ENCODE measurements around the gene TMPRSS11D.

Gene TMPRSS11D

GRCh38 chr4:67915400-67915966 lies 31.7 kb upstream of the TMPRSS11D start:
- Histone ChIP-seq H3K9ac (no peak overlapping the region), H3K27me3 (no peaks in the 10 kb centered on the region), H3K27ac (no peak overlapping the region), H3K4me1 (no peaks in the 10 kb centered on the region), H3K36me3 (no peaks in the 10 kb centered on the region), H3K4me2 (no peak overlapping the region), H4K20me1 (no peaks in the 10 kb centered on the region), H3K9me3 (replicated peaks in 1 of 11) (no peaks in the 10 kb centered on the region), H3K4me3 (no peak overlapping the region)
- no peak for TF ChIP-seq Cebpa-rat (IDR thresholded peaks at IDR 0.05)

GRCh38 chr4:67912080-67912479 lies 28.3 kb upstream of the TMPRSS11D start:
- TF ChIP-seq Cebpa-rat (IDR thresholded peaks at IDR 0.05): no peak
- Histone ChIP-seq H3K9ac (no peak overlapping the region), H4K20me1 (no peaks in the 10 kb centered on the region), H3K36me3 (no peaks in the 10 kb centered on the region), H3K4me2 (no peak overlapping the region), H3K4me3 (no peak overlapping the region), H3K27me3 (no peaks in the 10 kb centered on the region), H3K4me1 (no peaks in the 10 kb centered on the region), H3K27ac (no peak overlapping the region), H3K9me3 (replicated peaks in 1 of 11) (no peaks in the 10 kb centered on the region)

- H3K9me3 ChIP-seq (replicated peaks in 1 of 11): peaks cover 0 to 3% (median 0%) of the 10 kb centered on the region in 11 experiments; a peak in 1 of 22 replicates
Observed at GRCh38 chr4:67911638-67912037, 27.8 kb upstream of the TMPRSS11D start.

GRCh38 chr4:67911141-67911540 lies 27.3 kb upstream of the TMPRSS11D start:
- no peak for TF ChIP-seq Cebpa-rat (IDR thresholded peaks at IDR 0.05)
- Histone ChIP-seq H3K36me3 (no peaks in the 10 kb centered on the region), H3K4me2 (no peak overlapping the region), H3K27me3 (no peaks in the 10 kb centered on the region), H3K27ac (no peak overlapping the region), H3K9me3 (replicated peaks in 1 of 11) (peaks cover 0 to 3% (median 0%) of the 10 kb centered on the region in 11 experiments; a peak in 2 of 22 replicates), H3K9ac (no peak overlapping the region), H4K20me1 (no peaks in the 10 kb centered on the region), H3K4me1 (no peaks in the 10 kb centered on the region), H3K4me3 (no peak overlapping the region)

More at GRCh38 chr4:67911638-67912037, 27.8 kb upstream of the TMPRSS11D start:
- Histone ChIP-seq H4K20me1 (no peaks in the 10 kb centered on the region), H3K36me3 (no peaks in the 10 kb centered on the region), H3K4me2 (no peak overlapping the region), H3K4me3 (no peak overlapping the region), H3K4me1 (no peaks in the 10 kb centered on the region), H3K9ac (no peak overlapping the region), H3K27me3 (no peaks in the 10 kb centered on the region), H3K27ac (no peak overlapping the region)
- TF ChIP-seq Cebpa-rat (IDR thresholded peaks at IDR 0.05): no peak

GRCh38 chr4:67910585-67910905 lies 26.7 kb upstream of the TMPRSS11D start:
- Histone ChIP-seq H4K20me1 (no peaks in the 10 kb centered on the region), H3K27me3 (no peaks in the 10 kb centered on the region), H3K4me2 (no peak overlapping the region), H3K36me3 (no peaks in the 10 kb centered on the region), H3K9me3 (replicated peaks in 1 of 11) (peaks cover 0 to 3% (median 0%) of the 10 kb centered on the region in 11 experiments; a peak in 2 of 22 replicates), H3K9ac (no peak overlapping the region), H3K27ac (no peak overlapping the region), H3K4me3 (no peak overlapping the region), H3K4me1 (no peaks in the 10 kb centered on the region)
- no peak for TF ChIP-seq Cebpa-rat (IDR thresholded peaks at IDR 0.05)

- H3K36me3 ChIP-seq: no peaks in the 10 kb centered on the region
- no peak overlapping the region for H3K4me3 ChIP-seq
- no peaks in the 10 kb centered on the region for H3K27me3 ChIP-seq
- no peaks in the 10 kb centered on the region for H3K4me1 ChIP-seq
- H3K9ac ChIP-seq: no peak overlapping the region
- no peaks in the 10 kb centered on the region for H4K20me1 ChIP-seq
- H3K9me3 ChIP-seq (replicated peaks in 1 of 11): peaks cover 0 to 3% (median 0%) of the 10 kb centered on the region in 11 experiments; a peak in 2 of 22 replicates
- no peak overlapping the region for H3K4me2 ChIP-seq
- peak in 1 of 11 experiments; percentile 53; a peak in 1 of 22 replicates for TF ChIP-seq Cebpa-rat (IDR thresholded peaks at IDR 0.05)
- no peak overlapping the region for H3K27ac ChIP-seq
Observed at GRCh38 chr4:67909905-67910584, 26.2 kb upstream of the TMPRSS11D start.

GRCh38 chr4:67907650-67908049 lies 23.8 kb upstream of the TMPRSS11D start:
- H3K4me2 ChIP-seq: no peak overlapping the region
- TF ChIP-seq Cebpa-rat (IDR thresholded peaks at IDR 0.05): no peak
- H3K9me3 ChIP-seq (replicated peaks in 1 of 11): peaks cover 0 to 3% (median 0%) of the 10 kb centered on the region in 11 experiments; a peak in 2 of 22 replicates

GRCh38 chr4:67899096-67899495 lies 15.3 kb upstream of the TMPRSS11D start:
- peak overlapping the region in 1 of 11 experiments; percentile 24; a peak in 3 of 22 replicates for H3K4me2 ChIP-seq
- peaks cover 11 to 14% (median 13%) of the 10 kb centered on the region in 11 experiments; a peak in 21 of 22 replicates for H3K9me3 ChIP-seq (replicated peaks in 1 of 11)
- H3K36me3 ChIP-seq: no peaks in the 10 kb centered on the region
- H3K27ac ChIP-seq: peak overlapping the region in 2 of 11 experiments; percentile 24 to 54; a peak in 1 of 22 replicates
- no peaks in the 10 kb centered on the region for H4K20me1 ChIP-seq
- H3K9ac ChIP-seq: no peak overlapping the region
- peaks cover 0 to 34% (median 0%) of the 10 kb centered on the region in 10 experiments; a peak in 5 of 20 replicates for H3K4me1 ChIP-seq
- no peaks in the 10 kb centered on the region for H3K27me3 ChIP-seq
- no peak overlapping the region for H3K4me3 ChIP-seq
- no peak for TF ChIP-seq Cebpa-rat (IDR thresholded peaks at IDR 0.05)

More at GRCh38 chr4:67907650-67908049, 23.8 kb upstream of the TMPRSS11D start:
- Histone ChIP-seq H3K36me3 (no peaks in the 10 kb centered on the region), H3K27me3 (no peaks in the 10 kb centered on the region), H3K9ac (no peak overlapping the region), H4K20me1 (no peaks in the 10 kb centered on the region), H3K4me3 (no peak overlapping the region), H3K4me1 (no peaks in the 10 kb centered on the region), H3K27ac (no peak overlapping the region)

GRCh38 chr4:67897686-67898085 lies 13.9 kb upstream of the TMPRSS11D start:
- Histone ChIP-seq H3K4me3 (no peak overlapping the region), H3K36me3 (no peaks in the 10 kb centered on the region), H3K27ac (no peak overlapping the region), H3K27me3 (no peaks in the 10 kb centered on the region), H3K9me3 (replicated peaks in 1 of 11) (peaks cover 11 to 14% (median 13%) of the 10 kb centered on the region in 11 experiments; a peak in 21 of 22 replicates), H4K20me1 (no peaks in the 10 kb centered on the region), H3K9ac (no peak overlapping the region), H3K4me1 (peaks cover 0 to 34% (median 0%) of the 10 kb centered on the region in 10 experiments; a peak in 5 of 20 replicates), H3K4me2 (no peak overlapping the region)
- TF ChIP-seq Cebpa-rat (IDR thresholded peaks at IDR 0.05): no peak

Measured in BLaER1 treated with 17β-estradiol and CSF1 and Interleukin-3, amounts not matched to agents 10 nM and 100 nM (cell line).